ENCODE data around the gene GNPAT. TPM values are rescaled to one million over a fixed set of nuclear protein-coding genes. Genes with fewer than 3 reads are reported as not detected.

Gene GNPAT
- total and polyA plus RNA-seq, 8 donors = 35.1 to 89.5 (median 71.6) TPM

- no peak for TF ChIP-seq CTCF (IDR thresholded peaks at IDR 0.05)
- Histone ChIP-seq H3K9me3 (no peaks in the 10 kb centered on the region), H3K4me1 (peaks cover 0 to 5% of the 10 kb centered on the region in 2 donors), H3K27me3 (peaks cover 0 to 3% of the 10 kb centered on the region in 2 donors), H3K4me3 (no peak overlapping the region), H3K27ac (no peak overlapping the region), H3K36me3 (no peaks in the 10 kb centered on the region)
- DNase-seq (no peak), ATAC-seq (no peak)
- intact Hi-C loops (cut with DNase I) = loop anchor here in 1 of 2 donors (10.0 kb wide), 1 partner anchor 302 kb away; no protein-coding TSS in a partner anchor
Measured at GRCh38 chr1:231216498-231216897, 24.5 kb upstream of the GNPAT start.

- no peak for ATAC-seq
- Histone ChIP-seq H3K4me1 (no peaks in the 10 kb centered on the region), H3K4me3 (no peak overlapping the region), H3K36me3 (peaks cover 0 to 5% of the 10 kb centered on the region in 2 donors), H3K27me3 (peaks cover 0 to 3% of the 10 kb centered on the region in 2 donors), H3K27ac (no peak overlapping the region), H3K9me3 (no peaks in the 10 kb centered on the region)
- DNase-seq = peak in 1 of 4 donors; percentile 41
- TF ChIP-seq CTCF (IDR thresholded peaks at IDR 0.05) = no peak
- intact Hi-C loops (cut with DNase I) = loop anchor here in 1 of 2 donors (10.0 kb wide), 1 partner anchor 302 kb away; no protein-coding TSS in a partner anchor
Measured at GRCh38 chr1:231217056-231217455, 24.0 kb upstream of the GNPAT start.

GRCh38 chr1:231218078-231218477, 22.9 kb upstream of the GNPAT start:
- H3K27ac ChIP-seq = no peak overlapping the region
- intact Hi-C loops (cut with DNase I) = loop anchor here in 1 of 2 donors (10.0 kb wide), 1 partner anchor 303 kb away; no protein-coding TSS in a partner anchor

GRCh38 chr1:231219422-231220401, 21.3 kb upstream of the GNPAT start:
- Histone ChIP-seq H3K27ac (no peak overlapping the region), H3K4me3 (no peak overlapping the region), H3K9me3 (no peaks in the 10 kb centered on the region), H3K36me3 (peaks cover 0 to 31% of the 10 kb centered on the region in 2 donors), H3K27me3 (peaks cover 0 to 3% of the 10 kb centered on the region in 2 donors), H3K4me1 (no peaks in the 10 kb centered on the region)
- no peak for TF ChIP-seq CTCF (IDR thresholded peaks at IDR 0.05)
- intact Hi-C loops (cut with DNase I) = loop anchor here in 1 of 2 donors (10.0 kb wide), 1 partner anchor 305 kb away; no protein-coding TSS in a partner anchor
- DNase-seq = no peak
- no peak for ATAC-seq

More at GRCh38 chr1:231218078-231218477, 22.9 kb upstream of the GNPAT start:
- no peak for DNase-seq
- H3K4me1 ChIP-seq = no peaks in the 10 kb centered on the region
- peaks cover 0 to 15% of the 10 kb centered on the region in 2 donors for H3K36me3 ChIP-seq
- no peaks in the 10 kb centered on the region for H3K9me3 ChIP-seq
- H3K27me3 ChIP-seq = peaks cover 0 to 3% of the 10 kb centered on the region in 2 donors
- H3K4me3 ChIP-seq = no peak overlapping the region
- TF ChIP-seq CTCF (IDR thresholded peaks at IDR 0.05) = no peak
- no peak for ATAC-seq

- Histone ChIP-seq H3K27ac (no peak overlapping the region), H3K9me3 (no peaks in the 10 kb centered on the region), H3K27me3 (peaks cover 0 to 3% of the 10 kb centered on the region in 2 donors), H3K36me3 (peaks cover 0 to 42% of the 10 kb centered on the region in 2 donors), H3K4me1 (no peaks in the 10 kb centered on the region), H3K4me3 (no peak overlapping the region)
- TF ChIP-seq CTCF (IDR thresholded peaks at IDR 0.05) = no peak
- intact Hi-C loops (cut with DNase I) = no loop called here
- no peak for DNase-seq
- no peak for ATAC-seq
Measured at GRCh38 chr1:231220801-231221200, 20.2 kb upstream of the GNPAT start.

All from left lung (tissue), 10 donors.